ENCODE results near the gene TAS2R40. TPM values are rescaled to one million over a fixed set of nuclear protein-coding genes. Genes with fewer than 3 reads are reported as not detected.
"Not testable (repeated sequence)": the region's sequence is repeated elsewhere in the genome, so short reads cannot be mapped to it uniquely, and the experiment has no call there.

Gene TAS2R40
- total and polyA plus RNA-seq, 5 donors from 2014 or later = not detected

GRCh38 chr7:143188994-143189393 lies 32.8 kb upstream of the TAS2R40 start:
- Histone ChIP-seq H3K9me3 (ENCODE audit: control insufficient read depth in 2 of 2, low read length in 2 of 2) (no peaks in the 10 kb centered on the region), H3K4me3 (ENCODE audit: low read depth, low read length) (no peak overlapping the region), H3K27ac (ENCODE audit: insufficient read depth, low read length, poor library complexity, severe bottlenecking) (no peak overlapping the region), H3K36me3 (ENCODE audit: control insufficient read depth, insufficient read depth, low read length) (no peaks in the 10 kb centered on the region), H3K27me3 (ENCODE audit: control insufficient read depth, insufficient read depth, low read length) (peaks cover 6% of the 10 kb centered on the region), H3K4me1 (ENCODE audit: control insufficient read depth, insufficient read depth, low read length, poor library complexity, severe bottlenecking) (no peaks in the 10 kb centered on the region)
- DNase-seq (no peak), ATAC-seq (ENCODE audit: low read depth in 2 of 2) (no peak)
- no peak overlapping the region for H3K4me3 Mint-ChIP-seq
- H3K9me3 Mint-ChIP-seq = peaks cover 0 to 3% (median 0%) of the 10 kb centered on the region in 7 donors
- no peaks in the 10 kb centered on the region for H3K4me1 Mint-ChIP-seq
- H3K36me3 Mint-ChIP-seq = no peaks in the 10 kb centered on the region
- H3K27ac Mint-ChIP-seq = no peak overlapping the region
- H3K27me3 Mint-ChIP-seq = peaks cover 22% of the 10 kb centered on the region

- no peak for ATAC-seq (ENCODE audit: low read depth in 2 of 2)
- DNase-seq = no peak
- H3K4me1 Mint-ChIP-seq = no peaks in the 10 kb centered on the region
- Histone ChIP-seq H3K4me3 (ENCODE audit: low read depth, low read length) (no peak overlapping the region), H3K27ac (ENCODE audit: insufficient read depth, low read length, poor library complexity, severe bottlenecking) (no peak overlapping the region), H3K36me3 (ENCODE audit: control insufficient read depth, insufficient read depth, low read length) (no peaks in the 10 kb centered on the region), H3K9me3 (ENCODE audit: control insufficient read depth in 2 of 2, low read length in 2 of 2) (no peaks in the 10 kb centered on the region), H3K27me3 (ENCODE audit: control insufficient read depth, insufficient read depth, low read length) (peaks cover 13% of the 10 kb centered on the region), H3K4me1 (ENCODE audit: control insufficient read depth, insufficient read depth, low read length, poor library complexity, severe bottlenecking) (no peaks in the 10 kb centered on the region)
- no peaks in the 10 kb centered on the region for H3K36me3 Mint-ChIP-seq
- H3K9me3 Mint-ChIP-seq = peaks cover 0 to 2% (median 0%) of the 10 kb centered on the region in 7 donors
- no peak overlapping the region for H3K4me3 Mint-ChIP-seq
- peaks cover 28% of the 10 kb centered on the region for H3K27me3 Mint-ChIP-seq
- no peak overlapping the region for H3K27ac Mint-ChIP-seq
Measured at GRCh38 chr7:143193880-143194279, 28.0 kb upstream of the TAS2R40 start.

- peaks cover 19% of the 10 kb centered on the region for H3K27me3 ChIP-seq (ENCODE audit: control insufficient read depth, insufficient read depth, low read length)
- DNase-seq (no peak), ATAC-seq (ENCODE audit: low read depth in 2 of 2) (no peak)
- no peak overlapping the region for H3K27ac ChIP-seq (ENCODE audit: insufficient read depth, low read length, poor library complexity, severe bottlenecking)
- H3K4me3 ChIP-seq (ENCODE audit: low read depth, low read length) = no peak overlapping the region
- H3K36me3 ChIP-seq (ENCODE audit: control insufficient read depth, insufficient read depth, low read length) = no peaks in the 10 kb centered on the region
- H3K4me1 ChIP-seq (ENCODE audit: control insufficient read depth, insufficient read depth, low read length, poor library complexity, severe bottlenecking) = no peaks in the 10 kb centered on the region
- Mint-ChIP-seq H3K9me3 (no peaks in the 10 kb centered on the region), H3K27ac (no peak overlapping the region), H3K4me1 (no peaks in the 10 kb centered on the region), H3K27me3 (peaks cover 57% of the 10 kb centered on the region), H3K4me3 (no peak overlapping the region), H3K36me3 (no peaks in the 10 kb centered on the region)
- no peaks in the 10 kb centered on the region for H3K9me3 ChIP-seq (ENCODE audit: control insufficient read depth in 2 of 2, low read length in 2 of 2)
Measured at GRCh38 chr7:143199040-143199439, 22.8 kb upstream of the TAS2R40 start.

GRCh38 chr7:143202161-143202560 lies 19.7 kb upstream of the TAS2R40 start:
- DNase-seq = no peak
- H3K27ac ChIP-seq (ENCODE audit: insufficient read depth, low read length, poor library complexity, severe bottlenecking) = no peak overlapping the region
- no peaks in the 10 kb centered on the region for H3K36me3 Mint-ChIP-seq

GRCh38 chr7:143203386-143203785 lies 18.5 kb upstream of the TAS2R40 start:
- peaks cover 0 to 9% (median 7%) of the 10 kb centered on the region in 4 donors for H3K4me1 Mint-ChIP-seq
- H3K9me3 Mint-ChIP-seq = no peaks in the 10 kb centered on the region

More at GRCh38 chr7:143202161-143202560, 19.7 kb upstream of the TAS2R40 start:
- Mint-ChIP-seq H3K9me3 (no peaks in the 10 kb centered on the region), H3K4me3 (no peak overlapping the region), H3K4me1 (peaks cover 0 to 9% (median 7%) of the 10 kb centered on the region in 4 donors), H3K27me3 (peaks cover 60% of the 10 kb centered on the region), H3K27ac (peak overlapping the region in 1 of 3 donors; percentile 39)
- peaks cover 19% of the 10 kb centered on the region for H3K27me3 ChIP-seq (ENCODE audit: control insufficient read depth, insufficient read depth, low read length)
- no peaks in the 10 kb centered on the region for H3K9me3 ChIP-seq (ENCODE audit: control insufficient read depth in 2 of 2, low read length in 2 of 2)
- H3K36me3 ChIP-seq (ENCODE audit: control insufficient read depth, insufficient read depth, low read length) = no peaks in the 10 kb centered on the region
- no peak for ATAC-seq (ENCODE audit: low read depth in 2 of 2)
- peaks cover 7% of the 10 kb centered on the region for H3K4me1 ChIP-seq (ENCODE audit: control insufficient read depth, insufficient read depth, low read length, poor library complexity, severe bottlenecking)
- no peak overlapping the region for H3K4me3 ChIP-seq (ENCODE audit: low read depth, low read length)

GRCh38 chr7:143205560-143206293 lies 16.1 kb upstream of the TAS2R40 start:
- Mint-ChIP-seq H3K27ac (no peak overlapping the region), H3K4me1 (peaks cover 0 to 9% (median 7%) of the 10 kb centered on the region in 4 donors)

More at GRCh38 chr7:143203386-143203785, 18.5 kb upstream of the TAS2R40 start:
- Mint-ChIP-seq H3K27me3 (peaks cover 56% of the 10 kb centered on the region), H3K36me3 (no peaks in the 10 kb centered on the region), H3K4me3 (no peak overlapping the region), H3K27ac (peak overlapping the region in 1 of 3 donors; percentile 1)
- H3K4me1 ChIP-seq (ENCODE audit: control insufficient read depth, insufficient read depth, low read length, poor library complexity, severe bottlenecking) = peaks cover 7% of the 10 kb centered on the region
- DNase-seq (no peak), ATAC-seq (ENCODE audit: low read depth in 2 of 2) (no peak)
- no peaks in the 10 kb centered on the region for H3K9me3 ChIP-seq (ENCODE audit: control insufficient read depth in 2 of 2, low read length in 2 of 2)
- H3K36me3 ChIP-seq (ENCODE audit: control insufficient read depth, insufficient read depth, low read length) = no peaks in the 10 kb centered on the region
- peaks cover 10% of the 10 kb centered on the region for H3K27me3 ChIP-seq (ENCODE audit: control insufficient read depth, insufficient read depth, low read length)
- no peak overlapping the region for H3K4me3 ChIP-seq (ENCODE audit: low read depth, low read length)
- H3K27ac ChIP-seq (ENCODE audit: insufficient read depth, low read length, poor library complexity, severe bottlenecking) = no peak overlapping the region

GRCh38 chr7:143210541-143210940 lies 11.3 kb upstream of the TAS2R40 start:
- Histone ChIP-seq H3K4me3 (ENCODE audit: low read depth, low read length) (no peak overlapping the region), H3K9me3 (ENCODE audit: control insufficient read depth in 2 of 2, low read length in 2 of 2) (no peaks in the 10 kb centered on the region), H3K36me3 (ENCODE audit: control insufficient read depth, insufficient read depth, low read length) (no peaks in the 10 kb centered on the region), H3K4me1 (ENCODE audit: control insufficient read depth, insufficient read depth, low read length, poor library complexity, severe bottlenecking) (peaks cover 7% of the 10 kb centered on the region), H3K27ac (ENCODE audit: insufficient read depth, low read length, poor library complexity, severe bottlenecking) (no peak overlapping the region), H3K27me3 (ENCODE audit: control insufficient read depth, insufficient read depth, low read length) (peaks cover 5% of the 10 kb centered on the region)
- Mint-ChIP-seq H3K27me3 (peaks cover 15% of the 10 kb centered on the region), H3K36me3 (no peaks in the 10 kb centered on the region), H3K4me3 (no peak overlapping the region), H3K27ac (no peak overlapping the region), H3K4me1 (peaks cover 0 to 8% (median 7%) of the 10 kb centered on the region in 4 donors), H3K9me3 (no peaks in the 10 kb centered on the region)
- ATAC-seq (ENCODE audit: low read depth in 2 of 2) (no peak), DNase-seq (no peak)

More at GRCh38 chr7:143205560-143206293, 16.1 kb upstream of the TAS2R40 start:
- peaks cover 7% of the 10 kb centered on the region for H3K4me1 ChIP-seq (ENCODE audit: control insufficient read depth, insufficient read depth, low read length, poor library complexity, severe bottlenecking)
- no peak overlapping the region for H3K4me3 Mint-ChIP-seq
- H3K27me3 ChIP-seq (ENCODE audit: control insufficient read depth, insufficient read depth, low read length) = peaks cover 11% of the 10 kb centered on the region
- peak in 2 of 3 donors; percentile 0 to 12 for DNase-seq
- peak overlapping the region; percentile 13 for H3K4me3 ChIP-seq (ENCODE audit: low read depth, low read length)
- no peaks in the 10 kb centered on the region for H3K36me3 ChIP-seq (ENCODE audit: control insufficient read depth, insufficient read depth, low read length)
- peaks cover 38% of the 10 kb centered on the region for H3K27me3 Mint-ChIP-seq
- H3K27ac ChIP-seq (ENCODE audit: insufficient read depth, low read length, poor library complexity, severe bottlenecking) = no peak overlapping the region
- H3K9me3 Mint-ChIP-seq = no peaks in the 10 kb centered on the region
- no peaks in the 10 kb centered on the region for H3K9me3 ChIP-seq (ENCODE audit: control insufficient read depth in 2 of 2, low read length in 2 of 2)
- H3K36me3 Mint-ChIP-seq = no peaks in the 10 kb centered on the region
- ATAC-seq (ENCODE audit: low read depth in 2 of 2) = peak; percentile 44 to 61

- not testable (repeated sequence) for H3K4me1 ChIP-seq (ENCODE audit: control insufficient read depth, insufficient read depth, low read length, poor library complexity, severe bottlenecking); H3K27me3 ChIP-seq (ENCODE audit: control insufficient read depth, insufficient read depth, low read length); H3K27ac ChIP-seq (ENCODE audit: insufficient read depth, low read length, poor library complexity, severe bottlenecking); H3K4me3 Mint-ChIP-seq; DNase-seq; H3K36me3 ChIP-seq (ENCODE audit: control insufficient read depth, insufficient read depth, low read length); H3K9me3 ChIP-seq (ENCODE audit: control insufficient read depth in 2 of 2, low read length in 2 of 2); H3K27ac Mint-ChIP-seq; ATAC-seq (ENCODE audit: low read depth in 2 of 2); H3K36me3 Mint-ChIP-seq; H3K9me3 Mint-ChIP-seq; H3K4me1 Mint-ChIP-seq; H3K4me3 ChIP-seq (ENCODE audit: low read depth, low read length)
- peaks cover 18% of the 10 kb centered on the region for H3K27me3 Mint-ChIP-seq
Measured at GRCh38 chr7:143213478-143213877, 8.4 kb upstream of the TAS2R40 start.
